H1 (cell line): Measurements from ENCODE around the gene HRH1. TPM values are rescaled to one million over a fixed set of nuclear protein-coding genes. Genes with fewer than 3 reads are reported as not detected.

Source experiments
- CTCF ChIA-PET: fragments of 300-600 bp; sonication (Branson Sonifier 250); formaldehyde crosslinking; loops from one replicate; lab custom pipeline; 2021; ENCODE audit not compliant: partially characterized antibody; lab: Charles Lee
- POLR2A ChIA-PET: fragments of 300-600 bp; sonication (Branson Sonifier 250); formaldehyde crosslinking; loops from one replicate; lab custom pipeline; 2021; ENCODE audit warnings: inconsistent platforms; ENCODE audit not compliant: partially characterized antibody; lab: Charles Lee
- DNase-seq, 2 experiments: peaks; one replicate each; pipeline versions ENCODE4 v3.0.0 to v3.0.0-alpha.2; 2010 to 2022; ENCODE audit warnings: low spot score in 2 of 2, low read depth in 1 of 2, mixed read lengths in 1 of 2
- FAIRE-seq: peaks from 2 replicates; lab custom pipeline; 2011; peaks lifted over from hg19 to GRCh38; lab: Jason Lieb, UNC
- H2AFZ ChIP-seq: 2 replicates; pipeline ENCODE4 v1.8.1; 2012; ENCODE audit warnings: low read length, inconsistent platforms
- H2AK5ac ChIP-seq: 2 replicates; pipeline ENCODE4 v1.6.1; 2013; ENCODE audit warnings: low read depth, low read length
- H2BK120ac ChIP-seq: replicated peaks from 2 replicates; pipeline ENCODE3; 2013; ENCODE audit warnings: low read depth, low read length, inconsistent platforms
- H2BK12ac ChIP-seq: 2 replicates; pipeline ENCODE4 v1.6.1; 2013; ENCODE audit warnings: low read depth, low read length
- H2BK15ac ChIP-seq: 2 replicates; pipeline ENCODE4 v1.6.1; 2013; ENCODE audit warnings: low read length
- H2BK20ac ChIP-seq: 2 replicates; pipeline ENCODE4 v1.6.1; 2013; ENCODE audit warnings: low read length
- H2BK5ac ChIP-seq: 2 replicates; pipeline ENCODE4 v1.6.1; 2013; ENCODE audit warnings: low read depth, low read length
- H3K14ac ChIP-seq: 2 replicates; pipeline ENCODE4 v1.6.1; 2013; ENCODE audit warnings: inconsistent platforms; ENCODE audit not compliant: insufficient read length
- H3K18ac ChIP-seq: 2 replicates; pipeline ENCODE4 v1.6.1; 2013; ENCODE audit warnings: low read length; ENCODE audit errors: extremely low read depth
- H3K23ac ChIP-seq: 2 replicates; pipeline ENCODE4 v1.6.1; 2013; ENCODE audit warnings: inconsistent platforms; ENCODE audit not compliant: insufficient read length
- H3K23me2 ChIP-seq: 2 replicates; pipeline ENCODE4 v1.6.1; 2013; ENCODE audit warnings: low read depth, low read length
- H3K27ac ChIP-seq: 2 replicates; pipeline ENCODE4 v1.6.1; 2011; ENCODE audit warnings: low read depth, low read length, inconsistent platforms
- H3K27me3 ChIP-seq, 4 experiments: replicated peaks in 1 of 4; 1 replicate in 1 of 4; 2 replicates in 3 of 4; pipeline versions ENCODE4 v1.6.1 to v1.8.1; 2011 to 2013; ENCODE audit warnings: low read length in 3 of 4, mild to moderate bottlenecking in 3 of 4, inconsistent platforms in 2 of 4, mixed read lengths in 2 of 4, moderate library complexity in 1 of 4; ENCODE audit not compliant: control insufficient read depth in 3 of 4, insufficient read depth in 3 of 4; ENCODE audit errors: extremely low read depth in 1 of 4
- H3K36me3 ChIP-seq, 4 experiments: 2 replicates each; pipeline versions ENCODE4 v1.6.1 to v1.8.1; 2011 to 2013; ENCODE audit warnings: mild to moderate bottlenecking in 4 of 4, low read length in 3 of 4, moderate library complexity in 2 of 4, control low read depth in 1 of 4, inconsistent platforms in 1 of 4; ENCODE audit not compliant: insufficient read depth in 4 of 4, control insufficient read depth in 2 of 4
- H3K4ac ChIP-seq: replicated peaks from 2 replicates; pipeline ENCODE3; 2013; ENCODE audit warnings: low read length, low read depth, mixed read lengths, inconsistent platforms; ENCODE audit not compliant: insufficient read length
- H3K4me1 ChIP-seq, 4 experiments: replicated peaks in 1 of 4; 1 replicate in 1 of 4; 2 replicates in 3 of 4; pipeline versions ENCODE4 v1.6.1 to v1.8.1; 2011 to 2013; ENCODE audit warnings: low read length in 3 of 4, inconsistent platforms in 2 of 4, mixed read lengths in 1 of 4; ENCODE audit not compliant: insufficient read depth in 4 of 4, control insufficient read depth in 3 of 4
- H3K4me2 ChIP-seq, 2 experiments: 2 replicates each; pipeline versions ENCODE4 v1.6.1 to v1.8.1; 2011 to 2013; ENCODE audit warnings: low read depth in 2 of 2, low read length in 2 of 2, control low read depth in 1 of 2, inconsistent platforms in 1 of 2, mild to moderate bottlenecking in 1 of 2; ENCODE audit not compliant: insufficient read depth in 1 of 2
- H3K4me3 ChIP-seq, 4 experiments: fragments of 200-600, 300-600 bp in 1 of 4; sonication (generic), shearing (Covaris generic), sonication (Bioruptor Twin) in 1 of 4; 2 replicates each; pipeline versions ENCODE4 v1.5.1 to v1.8.1; 2011 to 2016; ENCODE audit warnings: low read length in 4 of 4, low read depth in 3 of 4, control low read depth in 2 of 4, inconsistent platforms in 2 of 4, mild to moderate bottlenecking in 2 of 4, mixed read lengths in 1 of 4, moderate library complexity in 1 of 4; ENCODE audit not compliant: insufficient read depth in 2 of 4; ENCODE audit errors: extremely low read depth in 1 of 4
- H3K56ac ChIP-seq: replicated peaks from 2 replicates; pipeline ENCODE3; 2013; ENCODE audit warnings: low read depth, mild to moderate bottlenecking, mixed read lengths, low read length, inconsistent platforms; ENCODE audit not compliant: insufficient read length
- H3K79me1 ChIP-seq: 2 replicates; pipeline ENCODE4 v1.6.1; 2013; ENCODE audit warnings: low read depth, low read length, control low read depth
- H3K79me2 ChIP-seq, 2 experiments: 2 replicates each; pipeline versions ENCODE4 v1.6.1 to v1.8.1; 2012 to 2013; ENCODE audit warnings: low read length in 2 of 2, mild to moderate bottlenecking in 2 of 2, inconsistent platforms in 1 of 2; ENCODE audit not compliant: insufficient read depth in 2 of 2, control insufficient read depth in 1 of 2
- H3K9ac ChIP-seq, 4 experiments: replicated peaks in 1 of 4; 1 replicate in 1 of 4; 2 replicates in 3 of 4; pipeline versions ENCODE4 v1.6.1 to v1.8.1; 2011 to 2013; ENCODE audit warnings: low read depth in 3 of 4, low read length in 3 of 4, control low read depth in 2 of 4, mild to moderate bottlenecking in 2 of 4, moderate library complexity in 2 of 4, inconsistent platforms in 1 of 4; ENCODE audit errors: extremely low read depth in 1 of 4
- H3K9me3 ChIP-seq, 2 experiments: 2 replicates each; pipeline versions ENCODE4 v1.6.1 to v1.8.1; 2012 to 2013; ENCODE audit warnings: mild to moderate bottlenecking in 2 of 2, moderate library complexity in 2 of 2, control low read depth in 1 of 2, inconsistent platforms in 1 of 2, low read depth in 1 of 2, low read length in 1 of 2, mixed read lengths in 1 of 2; ENCODE audit not compliant: insufficient read depth in 2 of 2
- H4K20me1 ChIP-seq, 2 experiments: replicated peaks in 1 of 2; 2 replicates each; pipeline versions ENCODE3 to v1.8.1; 2011 to 2013; ENCODE audit warnings: inconsistent platforms in 2 of 2, low read length in 2 of 2, mild to moderate bottlenecking in 1 of 2; ENCODE audit not compliant: insufficient read depth in 2 of 2, control insufficient read depth in 1 of 2
- H4K5ac ChIP-seq: 2 replicates; pipeline ENCODE4 v1.6.1; 2013; ENCODE audit warnings: low read length, low read depth, mixed read lengths, inconsistent platforms; ENCODE audit not compliant: insufficient read length
- H4K8ac ChIP-seq: 2 replicates; pipeline ENCODE4 v1.8.0; 2013; ENCODE audit warnings: mild to moderate bottlenecking, moderate library complexity, low read length, inconsistent platforms; ENCODE audit not compliant: insufficient read depth; ENCODE audit errors: extremely low read depth
- H4K91ac ChIP-seq: replicated peaks from 2 replicates; pipeline ENCODE3; 2013; ENCODE audit warnings: low read length, mixed read lengths, inconsistent platforms; ENCODE audit not compliant: insufficient read length
- BCL11A ChIP-seq, 2 experiments: IDR thresholded peaks; one replicate each; pipeline ENCODE4 v1.6.1; 2011; ENCODE audit warnings: low read depth in 2 of 2, low read length in 2 of 2, mild to moderate bottlenecking in 2 of 2
- TCF12 ChIP-seq: IDR thresholded peaks from 2 replicates; pipeline ENCODE4 v1.6.1; 2011; ENCODE audit warnings: low read depth, mild to moderate bottlenecking, low read length
- WGBS, 2 experiments: shearing (Covaris generic) in 1 of 2; methylation state at CpG; one replicate each; pipeline versions ENCODE4 v1.1.6 to v1.1.7; 2013 to 2015; ENCODE audit warnings: low lambda C conversion rate in 2 of 2, mixed read lengths in 2 of 2, inconsistent platforms in 1 of 2, low coverage in 1 of 2, missing lambda C conversion rate in 1 of 2; ENCODE audit not compliant: insufficient replicate concordance in 2 of 2, insufficient coverage in 1 of 2, insufficient read length in 1 of 2; ENCODE audit errors: extremely low coverage in 1 of 2, missing lambda C conversion rate in 1 of 2; 5-methylcytosine and 5-hydroxymethylcytosine counted together
- polyA plus RNA-seq, 7 experiments: library from polyadenylated mRNA; depleted of rRNA in 3 of 7; stranded (reverse) in 5 of 7; unstranded in 2 of 7; fragments of >200 nt in 5 of 7; fragments of 200-250 nt in 2 of 7; gene quantifications; 1 replicate in 5 of 7; 2 replicates in 1 of 7; 4 replicates in 1 of 7; pipeline versions ENCODE4 v1.2.1 to v1.2.3, GENCODE V29; 2011 to 2013; ENCODE audit warnings: missing spikeins in 2 of 7, mixed read lengths in 2 of 7
- total RNA-seq: library from RNA; stranded (reverse); fragmentation: NEBNext Ultra II Directional; extraction: Animal tissue kit (Norgen Biotek cat#: 25700); gene quantifications from 2 replicates; pipeline ENCODE4 v1.2.1, GENCODE V29; 2021
- TF ChIP-seq, protein P1 (sequence below): IDR thresholded peaks from 2 replicates; pipeline ENCODE4 v1.6.1; 2012; ENCODE audit warnings: low read length, inconsistent platforms

Gene HRH1
- total and polyA plus RNA-seq, 2 of the 8 experiments (the other 6 are each of a cell fraction or from before 2014, with no cell fraction given) = 0.11 TPM; not detected in 1

DNA sequence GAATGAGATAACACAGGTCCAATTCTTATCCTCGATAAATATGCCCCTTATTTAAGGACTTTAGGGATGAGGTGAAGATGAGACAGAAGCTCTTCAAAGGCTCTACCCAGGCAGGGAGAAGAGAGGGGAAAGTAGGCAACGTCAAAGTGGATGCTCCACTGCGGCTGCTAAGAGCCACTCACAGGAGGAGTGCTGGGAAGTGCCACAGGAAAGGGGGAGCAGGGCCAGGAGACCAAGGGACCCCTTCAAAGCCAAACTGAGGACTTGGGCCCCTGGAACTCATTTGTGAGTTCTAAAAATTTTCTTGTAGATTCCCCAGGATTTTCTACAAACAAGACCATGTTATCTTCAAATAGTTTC is 70.6 kb downstream of the HRH1 start:
- Histone ChIP-seq H2BK12ac (no peak overlapping the region), H3K23me2 (no peaks in the 10 kb centered on the region), H2BK5ac (no peak overlapping the region), H3K27ac (no peak overlapping the region), H3K4me2 (no peak overlapping the region), H3K4me3 (no peak overlapping the region), H2AK5ac (no peak overlapping the region), H2BK20ac (no peak overlapping the region), H3K9ac (no peak overlapping the region), H3K36me3 (no peaks in the 10 kb centered on the region), H4K20me1 (no peaks in the 10 kb centered on the region), H3K18ac (no peak overlapping the region), H3K27me3 (no peaks in the 10 kb centered on the region), H3K4ac (no peak overlapping the region), H4K91ac (no peak overlapping the region), H2BK15ac (no peak overlapping the region), H3K9me3 (no peaks in the 10 kb centered on the region), H2AFZ (no peak overlapping the region), H3K14ac (no peak overlapping the region), H4K8ac (no peak overlapping the region), H3K23ac (no peak overlapping the region), H3K79me1 (no peaks in the 10 kb centered on the region), H3K4me1 (no peaks in the 10 kb centered on the region), H3K79me2 (no peaks in the 10 kb centered on the region), H2BK120ac (no peak overlapping the region), H3K56ac (no peak overlapping the region), H4K5ac (no peak overlapping the region)
- FAIRE-seq (no peak), DNase-seq (no peak)
- TF ChIP-seq TCF12 (no peak), BCL11A (IDR thresholded peaks at IDR 0.05; ENCODE audit: low read depth in 2 of 2, low read length in 2 of 2) (no peak)
- TF ChIP-seq, protein P1, sequence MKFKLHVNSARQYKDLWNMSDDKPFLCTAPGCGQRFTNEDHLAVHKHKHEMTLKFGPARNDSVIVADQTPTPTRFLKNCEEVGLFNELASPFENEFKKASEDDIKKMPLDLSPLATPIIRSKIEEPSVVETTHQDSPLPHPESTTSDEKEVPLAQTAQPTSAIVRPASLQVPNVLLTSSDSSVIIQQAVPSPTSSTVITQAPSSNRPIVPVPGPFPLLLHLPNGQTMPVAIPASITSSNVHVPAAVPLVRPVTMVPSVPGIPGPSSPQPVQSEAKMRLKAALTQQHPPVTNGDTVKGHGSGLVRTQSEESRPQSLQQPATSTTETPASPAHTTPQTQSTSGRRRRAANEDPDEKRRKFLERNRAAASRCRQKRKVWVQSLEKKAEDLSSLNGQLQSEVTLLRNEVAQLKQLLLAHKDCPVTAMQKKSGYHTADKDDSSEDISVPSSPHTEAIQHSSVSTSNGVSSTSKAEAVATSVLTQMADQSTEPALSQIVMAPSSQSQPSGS = no peak
- CTCF ChIA-PET = interaction anchor here (0.5 to 2.0 kb wide), 5 partner anchors 12 to 164 kb away, joined by 3 to 7 read pairs (median 4); no protein-coding TSS in a partner anchor
- 82% methylated on average over 3 of the region's 3 CpGs; no CpG with 5 or more reads in 1 of the 2 experiments for whole genome bisulfite sequencing, 2 experiments
- POLR2A ChIA-PET = no interaction called here
